ENCODE measurements around the gene TOMM20. TPM values are rescaled to one million over a fixed set of nuclear protein-coding genes. Genes with fewer than 3 reads are reported as not detected.

Gene TOMM20
- total and polyA plus RNA-seq, 2 experiments from 2014 or later, result 75.7 to 103 TPM

DNA sequence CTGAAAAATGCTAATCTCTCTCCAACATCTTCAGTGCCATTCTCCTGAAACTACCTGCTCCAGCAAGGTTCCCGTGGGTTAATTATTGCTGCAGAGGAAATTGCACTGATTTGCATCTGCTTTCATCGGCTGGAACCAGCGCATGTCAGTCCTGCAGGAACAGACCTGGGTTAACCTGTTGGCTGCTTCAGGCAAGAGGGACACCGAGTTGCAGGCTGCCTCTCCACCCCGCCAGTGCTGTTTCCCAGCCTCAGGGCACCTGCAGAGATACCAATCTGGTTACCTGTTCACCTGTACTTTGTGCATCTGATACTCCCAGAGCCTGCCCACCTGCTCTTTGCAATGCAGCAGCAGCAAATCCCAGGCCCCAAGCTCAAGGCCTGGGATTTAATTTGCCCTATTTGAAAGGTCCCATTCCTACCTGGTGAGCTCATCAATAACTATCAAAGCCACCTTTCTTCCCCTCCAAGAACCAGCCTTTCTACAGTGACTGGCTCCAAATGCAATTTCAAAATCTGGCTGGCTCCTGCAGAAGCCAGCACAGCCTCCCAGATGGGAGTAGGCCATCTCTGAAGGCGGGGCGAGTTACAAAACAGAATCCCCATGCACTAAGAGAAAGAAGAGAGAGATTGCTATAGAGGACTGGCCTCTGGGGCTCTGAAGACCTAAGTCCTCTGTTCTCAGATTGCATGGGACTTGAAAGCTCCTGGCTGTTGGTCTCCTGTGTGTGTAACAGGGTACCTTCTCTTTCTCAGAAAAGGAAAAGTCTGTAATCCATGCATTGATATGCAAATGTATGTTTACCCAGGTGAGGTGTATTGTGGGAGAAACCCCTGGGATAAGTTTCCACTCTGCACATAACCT is 67.8 kb downstream of the TOMM20 start:
- H3K9me2 ChIP-seq (ENCODE audit: insufficient read depth), result no peaks in the 10 kb centered on the region
- peak; percentile 64 for DNase-seq
- no peaks in the 10 kb centered on the region for H3K79me2 ChIP-seq (ENCODE audit: insufficient read depth)
- no peak overlapping the region for H3K9ac ChIP-seq
- H3K27me3 ChIP-seq (replicated peaks; ENCODE audit: insufficient read depth), result no peaks in the 10 kb centered on the region
- no peaks in the 10 kb centered on the region for H3K4me1 ChIP-seq (ENCODE audit: insufficient read depth)
- H3K9me3 ChIP-seq (ENCODE audit: low read depth), result no peaks in the 10 kb centered on the region
- H2AFZ ChIP-seq, result no peak overlapping the region
- H3K27ac ChIP-seq, result no peak overlapping the region
- H3K4me2 ChIP-seq (ENCODE audit: unreplicated experiment), result no peak overlapping the region
- in situ Hi-C loops (cut with MboI), result no loop called here
- no peaks in the 10 kb centered on the region for H3K36me3 ChIP-seq (ENCODE audit: low read depth)
- H3K4me3 ChIP-seq, result no peak overlapping the region
- H4K20me1 ChIP-seq (ENCODE audit: insufficient read depth), result no peaks in the 10 kb centered on the region
- TF ChIP-seq EZH2 (IDR thresholded peaks at IDR 0.05; ENCODE audit: insufficient read depth, poor library complexity, severe bottlenecking), result no peak
- no peak for TF ChIP-seq EZH2phosphoT487 (IDR thresholded peaks at IDR 0.05; ENCODE audit: insufficient read depth, low read depth)
- WGBS, 2 experiments (ENCODE audit: low coverage in 1 of 2, low lambda C conversion rate in 2 of 2, missing lambda C conversion rate in 2 of 2), result 55% methylated on average over 7 of the region's 7 CpGs
- H3F3A ChIP-seq (ENCODE audit: insufficient read depth), result no peaks in the 10 kb centered on the region

Small RNA genes within 50 kb of the gene (small RNA-seq; reads per million reads assigned to genes)
- gene AL732292.1 (ENCODE audit: low read depth, low replicate concordance) (not detected), gene SNORA14B (ENCODE audit: low read depth, low replicate concordance) (0.31 reads per million)

Other genes starting within 250 kb of the TOMM20 start
- 38.7 and 53.6 TPM in 2 replicates for gene RBM34, start 32.4 kb upstream of the TOMM20 start, total RNA-seq (2014; rRNA removed; shearing (Covaris generic))
- gene RBM34, start 32.4 kb upstream of the TOMM20 start, polyA plus RNA-seq (2016; fragmentation: Nextera tagmentation; extraction: Ambion mirVana), result 75.7 and 79.3 TPM in 2 replicates
- gene ARID4B, start 199.3 kb upstream of the TOMM20 start, total RNA-seq (2014; rRNA removed; shearing (Covaris generic)), result 15.0 and 17.8 TPM in 2 replicates
- 23.8 and 25.6 TPM in 2 replicates for gene ARID4B, start 199.3 kb upstream of the TOMM20 start, polyA plus RNA-seq (2016; fragmentation: Nextera tagmentation; extraction: Ambion mirVana)
- 33.6 and 46.8 TPM in 2 replicates for gene GGPS1, start 199.7 kb upstream of the TOMM20 start, total RNA-seq (2014; rRNA removed; shearing (Covaris generic))
- 59.4 and 59.9 TPM in 2 replicates for gene GGPS1, start 199.7 kb upstream of the TOMM20 start, polyA plus RNA-seq (2016; fragmentation: Nextera tagmentation; extraction: Ambion mirVana)
- gene TBCE, start 238.6 kb upstream of the TOMM20 start, total RNA-seq (2014; rRNA removed; shearing (Covaris generic)), result 23.3 and 24.4 TPM in 2 replicates
- 33.8 and 35.3 TPM in 2 replicates for gene TBCE, start 238.6 kb upstream of the TOMM20 start, polyA plus RNA-seq (2016; fragmentation: Nextera tagmentation; extraction: Ambion mirVana)